SHP77 treated with DMSO at 0.1 percent for 48 hours (cell line): ENCODE data around the gene ZNF724.
A peak's percentile ranks its signal among the peaks of the same experiment; 100 is the strongest.
"Not testable (repeated sequence)": the region's sequence is repeated elsewhere in the genome, so short reads cannot be mapped to it uniquely, and the experiment has no call there.

Source experiments
- DNase-seq: peaks from one replicate; lab custom pipeline; 2025; lab: John Stamatoyannopoulos, UW

The ZNF724 gene

GRCh38 chr19:23249911-23250649 lies at the start of gene ZNF724:
Gene ZNF724 (minus strand): TSS chr19:23250394. CDS start chr19:23250242, 152 bp downstream.
- DNase-seq: peak; percentile 90

GRCh38 chr19:23294141-23294540 lies 43.9 kb upstream of the ZNF724 start:
- DNase-seq: no peak

GRCh38 chr19:23289966-23290365 lies 39.8 kb upstream of the ZNF724 start:
- not testable (repeated sequence) for DNase-seq

- DNase-seq: no peak
Measured at GRCh38 chr19:23287620-23288019, 37.4 kb upstream of the ZNF724 start.

GRCh38 chr19:23286477-23286876 lies 36.3 kb upstream of the ZNF724 start:
- no peak for DNase-seq

- no peak for DNase-seq
Measured at GRCh38 chr19:23285948-23286347, 35.8 kb upstream of the ZNF724 start.

- DNase-seq: not testable (repeated sequence)
Measured at GRCh38 chr19:23285326-23285725, 35.1 kb upstream of the ZNF724 start.

GRCh38 chr19:23283925-23284324 lies 33.7 kb upstream of the ZNF724 start:
- no peak for DNase-seq

- DNase-seq: no peak
Measured at GRCh38 chr19:23281663-23282276, 31.6 kb upstream of the ZNF724 start.

GRCh38 chr19:23278118-23278517 lies 27.9 kb upstream of the ZNF724 start:
- DNase-seq: not testable (repeated sequence)

GRCh38 chr19:23273590-23274412 lies 23.6 kb upstream of the ZNF724 start:
- DNase-seq: peak; percentile 86

GRCh38 chr19:23273022-23273589 lies 22.9 kb upstream of the ZNF724 start:
- no peak for DNase-seq

GRCh38 chr19:23263870-23264590 lies 13.8 kb upstream of the ZNF724 start:
- no peak for DNase-seq

- DNase-seq: no peak
Measured at GRCh38 chr19:23263396-23263795, 13.2 kb upstream of the ZNF724 start.

- no peak for DNase-seq
Measured at GRCh38 chr19:23262920-23263319, 12.7 kb upstream of the ZNF724 start.

GRCh38 chr19:23261496-23262020 lies 11.4 kb upstream of the ZNF724 start:
- no peak for DNase-seq

- DNase-seq: no peak
Measured at GRCh38 chr19:23260956-23261355, 10.8 kb upstream of the ZNF724 start.

- DNase-seq: no peak
Measured at GRCh38 chr19:23259961-23260360, 9.8 kb upstream of the ZNF724 start.

GRCh38 chr19:23255700-23256099 lies 5.5 kb upstream of the ZNF724 start:
- no peak for DNase-seq

GRCh38 chr19:23254141-23254910 lies 4.1 kb upstream of the ZNF724 start:
- no peak for DNase-seq

GRCh38 chr19:23253256-23253655 lies 3.1 kb upstream of the ZNF724 start:
- DNase-seq: not testable (repeated sequence)
